Measurements from ENCODE around the gene FAM237B.
"Not testable (repeated sequence)": the region's sequence is repeated elsewhere in the genome, so short reads cannot be mapped to it uniquely, and the experiment has no call there.

Gene FAM237B

GRCh38 chr7:90320801-90321494 is at the start of gene FAM237B:
Gene FAM237B, minus strand, starts transcription at chr7:90321304. Its CDS starts 1,556 bp downstream, at chr7:90319748.
- Histone ChIP-seq H3K36me3 (ENCODE audit: insufficient read depth, low read length) (no peaks in the 10 kb centered on the region), H3K4me1 (ENCODE audit: insufficient read depth, low read length) (no peaks in the 10 kb centered on the region), H3K9ac (ENCODE audit: low read depth, low read length) (peak within 1 kb of the TSS; percentile 56; the same call in 1 of the 2 replicates), H3K9me3 (ENCODE audit: control insufficient read depth, insufficient read depth, low read length) (no peaks in the 10 kb centered on the region)

GRCh38 chr7:90351987-90352386 is 30.9 kb upstream of the FAM237B start:
- Histone ChIP-seq H3K36me3 (ENCODE audit: insufficient read depth, low read length) (no peaks in the 10 kb centered on the region; the same call in none of the 2 replicates), H3K4me1 (ENCODE audit: insufficient read depth, low read length) (no peaks in the 10 kb centered on the region), H3K9ac (ENCODE audit: low read depth, low read length) (no peak overlapping the region), H3K9me3 (ENCODE audit: control insufficient read depth, insufficient read depth, low read length) (peaks cover 5% of the 10 kb centered on the region; the same call in 1 of the 2 replicates)

- not testable (repeated sequence) for H3K36me3 ChIP-seq (ENCODE audit: insufficient read depth, low read length); H3K9ac ChIP-seq (ENCODE audit: low read depth, low read length); H3K4me1 ChIP-seq (ENCODE audit: insufficient read depth, low read length); H3K9me3 ChIP-seq (ENCODE audit: control insufficient read depth, insufficient read depth, low read length)
These were observed 28.9 kb upstream of the FAM237B start for GRCh38 chr7:90350032-90350431.

GRCh38 chr7:90349305-90349704 is 28.2 kb upstream of the FAM237B start:
- Histone ChIP-seq H3K36me3 (ENCODE audit: insufficient read depth, low read length) (no peaks in the 10 kb centered on the region), H3K9me3 (ENCODE audit: control insufficient read depth, insufficient read depth, low read length) (no peaks in the 10 kb centered on the region), H3K9ac (ENCODE audit: low read depth, low read length) (no peak overlapping the region), H3K4me1 (ENCODE audit: insufficient read depth, low read length) (no peaks in the 10 kb centered on the region; the same call in 1 of the 2 replicates)

- 0 out of 2 replicates have a peak overlapping the region, but pooled peaks have one; percentile 95 for H3K9ac ChIP-seq (ENCODE audit: low read depth, low read length)
- no peaks in the 10 kb centered on the region for H3K36me3 ChIP-seq (ENCODE audit: insufficient read depth, low read length)
- no peaks in the 10 kb centered on the region for H3K9me3 ChIP-seq (ENCODE audit: control insufficient read depth, insufficient read depth, low read length)
- H3K4me1 ChIP-seq (ENCODE audit: insufficient read depth, low read length): no peaks in the 10 kb centered on the region; the same call in 1 of the 2 replicates
These were observed 26.7 kb upstream of the FAM237B start for GRCh38 chr7:90347759-90348158.

GRCh38 chr7:90346336-90347125 is 25.4 kb upstream of the FAM237B start, which contains the start of gene GTPBP10:
Gene GTPBP10, plus strand, starts transcription at chr7:90346716. Its CDS starts 26 bp downstream, at chr7:90346742.
- no peaks in the 10 kb centered on the region for H3K36me3 ChIP-seq (ENCODE audit: insufficient read depth, low read length)
- H3K9ac ChIP-seq (ENCODE audit: low read depth, low read length): peak within 1 kb of the TSS; percentile 95
- H3K9me3 ChIP-seq (ENCODE audit: control insufficient read depth, insufficient read depth, low read length): no peaks in the 10 kb centered on the region
- H3K4me1 ChIP-seq (ENCODE audit: insufficient read depth, low read length): no peaks in the 10 kb centered on the region; the same call in 1 of the 2 replicates

- peak overlapping the region; percentile 95 for H3K9ac ChIP-seq (ENCODE audit: low read depth, low read length)
- H3K36me3 ChIP-seq (ENCODE audit: insufficient read depth, low read length): no peaks in the 10 kb centered on the region
- no peaks in the 10 kb centered on the region; the same call in 1 of the 2 replicates for H3K4me1 ChIP-seq (ENCODE audit: insufficient read depth, low read length)
- H3K9me3 ChIP-seq (ENCODE audit: control insufficient read depth, insufficient read depth, low read length): no peaks in the 10 kb centered on the region
These were observed 24.7 kb upstream of the FAM237B start for GRCh38 chr7:90345595-90346335.

- no peaks in the 10 kb centered on the region for H3K36me3 ChIP-seq (ENCODE audit: insufficient read depth, low read length)
- H3K9me3 ChIP-seq (ENCODE audit: control insufficient read depth, insufficient read depth, low read length): no peaks in the 10 kb centered on the region
- no peak overlapping the region for H3K9ac ChIP-seq (ENCODE audit: low read depth, low read length)
- H3K4me1 ChIP-seq (ENCODE audit: insufficient read depth, low read length): no peaks in the 10 kb centered on the region; the same call in 1 of the 2 replicates
These were observed 23.9 kb upstream of the FAM237B start for GRCh38 chr7:90345016-90345415.

- Histone ChIP-seq H3K36me3 (ENCODE audit: insufficient read depth, low read length) (no peaks in the 10 kb centered on the region), H3K9ac (ENCODE audit: low read depth, low read length) (no peak overlapping the region), H3K4me1 (ENCODE audit: insufficient read depth, low read length) (peaks cover 8% of the 10 kb centered on the region; the same call in 1 of the 2 replicates), H3K9me3 (ENCODE audit: control insufficient read depth, insufficient read depth, low read length) (no peaks in the 10 kb centered on the region)
These were observed 16.0 kb upstream of the FAM237B start for GRCh38 chr7:90337106-90337505.

GRCh38 chr7:90334926-90335325 is 13.8 kb upstream of the FAM237B start:
- not testable (repeated sequence) for H3K36me3 ChIP-seq (ENCODE audit: insufficient read depth, low read length); H3K9me3 ChIP-seq (ENCODE audit: control insufficient read depth, insufficient read depth, low read length); H3K4me1 ChIP-seq (ENCODE audit: insufficient read depth, low read length); H3K9ac ChIP-seq (ENCODE audit: low read depth, low read length)

GRCh38 chr7:90334193-90334843 is 13.2 kb upstream of the FAM237B start:
- H3K4me1 ChIP-seq (ENCODE audit: insufficient read depth, low read length): peaks cover 9% of the 10 kb centered on the region; the same call in 1 of the 2 replicates
- no peak overlapping the region for H3K9ac ChIP-seq (ENCODE audit: low read depth, low read length)
- H3K9me3 ChIP-seq (ENCODE audit: control insufficient read depth, insufficient read depth, low read length): no peaks in the 10 kb centered on the region
- no peaks in the 10 kb centered on the region for H3K36me3 ChIP-seq (ENCODE audit: insufficient read depth, low read length)

- Histone ChIP-seq H3K9ac (ENCODE audit: low read depth, low read length) (no peak overlapping the region), H3K36me3 (ENCODE audit: insufficient read depth, low read length) (no peaks in the 10 kb centered on the region), H3K9me3 (ENCODE audit: control insufficient read depth, insufficient read depth, low read length) (no peaks in the 10 kb centered on the region), H3K4me1 (ENCODE audit: insufficient read depth, low read length) (no peaks in the 10 kb centered on the region)
These were observed 5.4 kb upstream of the FAM237B start for GRCh38 chr7:90326500-90326899.

- H3K9me3 ChIP-seq (ENCODE audit: control insufficient read depth, insufficient read depth, low read length): no peaks in the 10 kb centered on the region
- H3K36me3 ChIP-seq (ENCODE audit: insufficient read depth, low read length): no peaks in the 10 kb centered on the region
- H3K4me1 ChIP-seq (ENCODE audit: insufficient read depth, low read length): no peaks in the 10 kb centered on the region
- no peak overlapping the region for H3K9ac ChIP-seq (ENCODE audit: low read depth, low read length)
These were observed 1.7 kb upstream of the FAM237B start for GRCh38 chr7:90322837-90323236.

GRCh38 chr7:90320418-90320800 is 695 bp downstream of the FAM237B start:
- no peaks in the 10 kb centered on the region for H3K36me3 ChIP-seq (ENCODE audit: insufficient read depth, low read length)
- H3K4me1 ChIP-seq (ENCODE audit: insufficient read depth, low read length): no peaks in the 10 kb centered on the region
- H3K9me3 ChIP-seq (ENCODE audit: control insufficient read depth, insufficient read depth, low read length): no peaks in the 10 kb centered on the region
- peak overlapping the region; percentile 56; the same call in 1 of the 2 replicates for H3K9ac ChIP-seq (ENCODE audit: low read depth, low read length)

All from ES-I3 (cell line).